HUES6 (cell line): ENCODE measurements around the gene SART3.
A peak's percentile ranks its signal among the peaks of the same experiment; 100 is the strongest.

Source experiments
- H3K27ac ChIP-seq: 2 replicates; pipeline ENCODE4 v1.7.0; 2013; ENCODE audit warnings: low read depth, mild to moderate bottlenecking, low read length, inconsistent platforms
- H3K27me3 ChIP-seq: 2 replicates; pipeline ENCODE4 v1.6.1; 2013; ENCODE audit warnings: low read length; ENCODE audit not compliant: control insufficient read depth, insufficient read depth
- H3K36me3 ChIP-seq: 2 replicates; pipeline ENCODE4 v1.6.1; 2013; ENCODE audit warnings: low read length; ENCODE audit not compliant: control insufficient read depth, insufficient read depth
- H3K4me1 ChIP-seq: 2 replicates; pipeline ENCODE4 v1.6.1; 2013; ENCODE audit warnings: low read length; ENCODE audit not compliant: control insufficient read depth, insufficient read depth
- H3K4me3 ChIP-seq: 2 replicates; pipeline ENCODE4 v1.5.1; 2013; ENCODE audit warnings: low read depth, low read length
- H3K9ac ChIP-seq: one replicate; pipeline ENCODE4 v1.6.1; 2013; ENCODE audit warnings: mild to moderate bottlenecking, low read length
- H3K9me3 ChIP-seq: 2 replicates; pipeline ENCODE4 v1.6.1; 2013; ENCODE audit warnings: low read depth, low read length; ENCODE audit not compliant: control insufficient read depth, insufficient read depth

Gene SART3

GRCh38 chr12:108516511-108517275, 44.3 kb downstream of the SART3 start:
- peaks cover 46% of the 10 kb centered on the region for H3K36me3 ChIP-seq
- no peak overlapping the region for H3K27ac ChIP-seq
- H3K9ac ChIP-seq = no peak overlapping the region
- H3K4me1 ChIP-seq = peaks cover 6% of the 10 kb centered on the region
- no peaks in the 10 kb centered on the region for H3K9me3 ChIP-seq
- H3K27me3 ChIP-seq = no peaks in the 10 kb centered on the region
- H3K4me3 ChIP-seq = no peak overlapping the region

GRCh38 chr12:108515916-108516315, 45.1 kb downstream of the SART3 start:
- no peak overlapping the region for H3K27ac ChIP-seq
- peak overlapping the region; percentile 75 for H3K9ac ChIP-seq

GRCh38 chr12:108514973-108515814, 45.8 kb downstream of the SART3 start, which contains the start of gene FICD:
TSS of gene FICD (plus strand) at chr12:108515277. CDS start at chr12:108516973, 1,696 bp downstream.
- Histone ChIP-seq H3K4me3 (peak within 1 kb of the TSS; percentile 79), H3K27ac (no peak within 1 kb of the TSS)

More at GRCh38 chr12:108515916-108516315, 45.1 kb downstream of the SART3 start:
- Histone ChIP-seq H3K9me3 (no peaks in the 10 kb centered on the region), H3K4me3 (peak overlapping the region; percentile 79), H3K27me3 (no peaks in the 10 kb centered on the region), H3K36me3 (peaks cover 38% of the 10 kb centered on the region), H3K4me1 (peaks cover 8% of the 10 kb centered on the region)

GRCh38 chr12:108514468-108514972, 46.5 kb downstream of the SART3 start:
- Histone ChIP-seq H3K27ac (no peak overlapping the region), H3K27me3 (no peaks in the 10 kb centered on the region), H3K9me3 (0 out of 2 replicates have a peak, but pooled peaks cover 2% of the 10 kb centered on the region), H3K9ac (no peak overlapping the region), H3K4me1 (peaks cover 8% of the 10 kb centered on the region), H3K4me3 (peak overlapping the region; percentile 79), H3K36me3 (peaks cover 24% of the 10 kb centered on the region)

More at GRCh38 chr12:108514973-108515814, 45.8 kb downstream of the SART3 start, which contains the start of gene FICD:
- no peaks in the 10 kb centered on the region for H3K27me3 ChIP-seq
- H3K9ac ChIP-seq = peak within 1 kb of the TSS; percentile 75
- H3K9me3 ChIP-seq = no peaks in the 10 kb centered on the region
- H3K4me1 ChIP-seq = peaks cover 8% of the 10 kb centered on the region
- H3K36me3 ChIP-seq = peaks cover 31% of the 10 kb centered on the region

- no peaks in the 10 kb centered on the region for H3K36me3 ChIP-seq
- no peak overlapping the region for H3K9ac ChIP-seq
- no peaks in the 10 kb centered on the region for H3K27me3 ChIP-seq
- no peak overlapping the region for H3K27ac ChIP-seq
- H3K9me3 ChIP-seq = 0 out of 2 replicates have a peak, but pooled peaks cover 4% of the 10 kb centered on the region
- peaks cover 8% of the 10 kb centered on the region for H3K4me1 ChIP-seq
- no peak overlapping the region for H3K4me3 ChIP-seq
Measured at GRCh38 chr12:108511633-108512540, 49.1 kb downstream of the SART3 start.

- Histone ChIP-seq H3K4me3 (no peak overlapping the region), H3K4me1 (peaks cover 5% of the 10 kb centered on the region), H3K36me3 (no peaks in the 10 kb centered on the region)
Measured at GRCh38 chr12:108510836-108511235, 50.1 kb downstream of the SART3 start.

GRCh38 chr12:108509806-108510205, 51.2 kb downstream of the SART3 start:
- H3K4me1 ChIP-seq = peaks cover 3% of the 10 kb centered on the region; the same call in 1 of the 2 replicates
- no peak overlapping the region for H3K27ac ChIP-seq
- no peak overlapping the region for H3K9ac ChIP-seq
- H3K36me3 ChIP-seq = no peaks in the 10 kb centered on the region
- no peak overlapping the region for H3K4me3 ChIP-seq
- H3K27me3 ChIP-seq = no peaks in the 10 kb centered on the region
- peaks cover 7% of the 10 kb centered on the region; the same call in 1 of the 2 replicates for H3K9me3 ChIP-seq

More at GRCh38 chr12:108510836-108511235, 50.1 kb downstream of the SART3 start:
- 0 out of 2 replicates have a peak, but pooled peaks cover 4% of the 10 kb centered on the region for H3K9me3 ChIP-seq
- no peak overlapping the region for H3K27ac ChIP-seq
- no peaks in the 10 kb centered on the region for H3K27me3 ChIP-seq
- H3K9ac ChIP-seq = no peak overlapping the region

GRCh38 chr12:108507971-108508642, 52.9 kb downstream of the SART3 start:
- Histone ChIP-seq H3K9ac (no peak overlapping the region), H3K27ac (no peak overlapping the region), H3K36me3 (no peaks in the 10 kb centered on the region), H3K4me1 (peaks cover 3% of the 10 kb centered on the region; the same call in 1 of the 2 replicates), H3K4me3 (no peak overlapping the region), H3K9me3 (peaks cover 21% of the 10 kb centered on the region), H3K27me3 (no peaks in the 10 kb centered on the region)

GRCh38 chr12:108505129-108505528, 55.8 kb downstream of the SART3 start:
- H3K27me3 ChIP-seq = no peaks in the 10 kb centered on the region
- peaks cover 33% of the 10 kb centered on the region for H3K9me3 ChIP-seq
- H3K9ac ChIP-seq = no peak overlapping the region
- H3K4me3 ChIP-seq = no peak overlapping the region
- no peaks in the 10 kb centered on the region for H3K4me1 ChIP-seq
- no peaks in the 10 kb centered on the region for H3K36me3 ChIP-seq
- H3K27ac ChIP-seq = no peak overlapping the region

GRCh38 chr12:108502922-108503321, 58.1 kb downstream of the SART3 start:
- H3K4me1 ChIP-seq = no peaks in the 10 kb centered on the region
- H3K36me3 ChIP-seq = no peaks in the 10 kb centered on the region
- no peak overlapping the region for H3K27ac ChIP-seq
- H3K4me3 ChIP-seq = no peak overlapping the region
- no peaks in the 10 kb centered on the region for H3K27me3 ChIP-seq
- H3K9ac ChIP-seq = no peak overlapping the region
- peaks cover 29% of the 10 kb centered on the region for H3K9me3 ChIP-seq
